HG03103 (cell line): ENCODE data around the gene SCUBE3.

ENCODE experiments used
- ATAC-seq: cut with Tn5 transposase; IDR thresholded peaks from one replicate; pipeline ENCODE4 v1.9.1; 2021; ENCODE audit warnings: low read depth; ENCODE audit not compliant: unreplicated experiment

Gene SCUBE3

GRCh38 chr6:35296931-35297600 is 83.3 kb downstream of the SCUBE3 start:
- peak; percentile 5 for ATAC-seq

- peak; percentile 75 for ATAC-seq
Observed at GRCh38 chr6:35297601-35298481, 84.1 kb downstream of the SCUBE3 start, which contains the start of gene DEF6. Gene DEF6, plus strand, starts transcription at chr6:35297818. Its CDS starts 39 bp downstream, at chr6:35297857.

- no peak for ATAC-seq
Observed at GRCh38 chr6:35298625-35299140, 84.9 kb downstream of the SCUBE3 start.

- ATAC-seq = no peak
Observed at GRCh38 chr6:35299674-35300073, 85.9 kb downstream of the SCUBE3 start.

- ATAC-seq = no peak
Observed at GRCh38 chr6:35300848-35301247, 87.1 kb downstream of the SCUBE3 start.
